ENCODE results near the gene EEF1AKMT3. TPM values are rescaled to one million over a fixed set of nuclear protein-coding genes. Genes with fewer than 3 reads are reported as not detected.
A peak's percentile ranks its signal among the peaks of the same experiment; 100 is the strongest.
"Not testable (repeated sequence)": the region's sequence is repeated elsewhere in the genome, so short reads cannot be mapped to it uniquely, and the experiment has no call there.

The EEF1AKMT3 gene
- total RNA-seq, 1 experiment from 2014 or later: 3.0 TPM

DNA sequence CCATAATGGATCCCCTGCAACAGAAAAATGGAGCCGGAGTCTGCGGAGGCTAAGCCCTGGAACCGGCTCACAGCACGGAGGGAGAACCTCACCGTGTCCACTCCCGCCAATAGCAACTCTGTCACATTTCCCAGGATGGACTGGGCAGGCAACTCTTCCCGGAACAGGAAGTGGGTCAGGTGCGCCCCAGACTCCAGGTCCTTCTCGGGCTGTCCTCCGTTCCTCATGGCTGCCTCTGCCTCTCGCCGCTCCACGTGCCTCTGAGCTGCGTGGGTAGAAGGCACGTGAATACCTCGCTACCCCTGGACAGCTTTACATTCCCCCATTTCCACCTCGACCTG lies 7.8 kb upstream of the EEF1AKMT3 start:
- DNase-seq (ENCODE audit: low read depth): no peak

DNA sequence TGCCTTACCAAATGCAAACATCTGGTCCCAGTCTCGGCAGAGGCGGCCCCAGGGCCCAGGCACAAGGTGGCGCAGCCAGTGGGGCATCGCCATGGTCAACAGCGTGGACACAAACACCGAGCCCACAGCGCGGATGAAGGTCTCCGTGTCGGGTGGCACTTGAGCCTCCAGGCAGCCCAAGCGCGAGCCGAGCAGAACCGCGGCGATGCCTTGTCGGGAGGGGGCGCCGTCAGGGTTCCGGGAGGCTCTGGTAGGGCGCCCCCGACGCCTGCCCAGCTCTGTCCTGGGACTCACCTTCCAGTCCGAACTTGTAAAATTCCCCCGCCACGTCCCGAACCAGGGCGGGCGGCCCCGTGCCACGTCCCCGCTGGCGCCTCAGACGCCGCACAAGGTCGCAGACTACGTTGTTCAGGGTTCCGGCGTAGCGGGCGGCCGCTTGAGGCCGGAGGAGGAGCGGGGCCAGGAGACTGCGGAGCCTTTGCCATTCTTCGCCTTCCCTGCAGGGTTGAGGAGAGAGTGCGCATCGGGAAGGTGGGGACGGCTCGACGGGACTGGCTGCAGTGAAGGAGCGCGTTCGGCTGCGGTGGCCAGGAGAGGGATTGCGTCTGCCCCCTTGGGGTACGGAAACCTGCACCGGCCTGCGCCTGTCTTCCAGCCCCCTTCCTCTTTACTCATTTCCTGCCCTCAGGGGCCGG lies 7.3 kb upstream of the EEF1AKMT3 start:
- no peak for DNase-seq (ENCODE audit: low read depth)

- DNase-seq (ENCODE audit: low read depth): no peak
These were observed 6.5 kb upstream of the EEF1AKMT3 start for GRCh38 chr12:57765698-57766463.

DNA sequence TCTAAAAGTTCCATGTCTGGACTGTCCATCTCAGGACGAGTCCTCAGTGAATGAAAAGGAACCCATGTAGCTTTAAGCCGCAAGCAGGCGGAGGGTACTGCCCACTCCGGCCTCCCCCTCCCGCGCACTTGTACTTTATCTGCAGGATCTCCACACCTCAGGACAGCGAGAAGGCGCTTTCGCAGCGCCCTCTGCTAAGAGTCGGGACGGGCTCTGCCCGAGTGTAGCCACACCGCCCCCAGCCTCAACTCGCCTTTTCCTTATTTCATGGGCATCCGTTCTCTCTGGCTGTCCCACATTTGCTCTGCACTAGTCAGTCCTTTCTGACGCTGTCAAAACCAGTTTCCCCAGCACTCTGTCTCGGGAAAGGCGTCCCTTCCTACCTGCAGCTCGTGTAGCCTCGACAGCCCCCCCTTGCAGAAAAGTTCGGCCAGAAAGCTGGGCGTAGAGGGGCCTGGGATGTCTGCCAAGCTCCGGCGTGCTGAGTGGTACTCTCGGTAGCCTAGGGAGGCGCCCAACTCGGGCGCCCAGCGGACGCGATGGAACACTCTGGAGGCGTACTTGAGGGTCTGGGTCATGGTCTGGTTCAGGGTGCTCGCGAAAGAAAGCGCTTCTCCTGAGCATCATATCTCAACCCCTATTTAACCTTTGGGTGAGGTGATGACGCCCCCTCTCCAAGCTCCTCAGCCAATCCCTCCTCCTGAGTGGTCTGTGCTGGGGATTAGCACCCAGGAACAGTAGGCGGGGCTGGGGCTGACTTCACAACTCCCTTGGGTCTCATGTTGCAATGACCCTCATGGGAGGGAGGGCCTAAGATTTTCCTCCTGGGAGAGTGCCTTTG lies 5.7 kb upstream of the EEF1AKMT3 start, which contains the start of gene CYP27B1:
CYP27B1 (minus strand) TSS at position 615 of the 841 bp plus-strand sequence; CDS start at position 578, 37 bp downstream.
- no peak for DNase-seq (ENCODE audit: low read depth)

- DNase-seq (ENCODE audit: low read depth): no peak
These were observed 5.1 kb upstream of the EEF1AKMT3 start for GRCh38 chr12:57767305-57767698.

GRCh38 chr12:57767876-57768275 lies 4.5 kb upstream of the EEF1AKMT3 start:
- no peak for DNase-seq (ENCODE audit: low read depth)

DNA sequence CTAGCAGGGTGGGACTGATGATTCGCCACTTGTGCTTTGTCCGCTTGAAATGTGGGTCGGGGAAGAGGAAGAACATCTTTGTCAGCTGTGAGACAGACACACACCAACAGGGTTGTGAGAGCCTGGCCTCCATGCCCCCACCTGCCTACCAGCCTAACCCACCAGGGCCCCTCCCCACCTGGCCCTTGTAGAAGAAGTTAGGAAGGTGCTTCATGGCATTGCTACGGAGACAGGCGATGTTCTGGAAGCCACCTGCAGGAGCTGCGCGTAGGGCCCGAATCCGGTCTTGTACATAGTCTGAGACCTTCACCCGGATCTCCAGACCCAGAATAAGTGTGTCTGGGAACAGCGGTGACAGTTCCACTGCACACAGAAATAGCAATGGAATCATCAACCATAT lies 2.8 kb upstream of the EEF1AKMT3 start:
- no peak for DNase-seq (ENCODE audit: low read depth)

- no peak for DNase-seq (ENCODE audit: low read depth)
These were observed 1.7 kb upstream of the EEF1AKMT3 start for GRCh38 chr12:57770734-57771133.

GRCh38 chr12:57771236-57771872 lies 1.1 kb upstream of the EEF1AKMT3 start:
- peak; percentile 90 for DNase-seq (ENCODE audit: low read depth)

- peak; percentile 96 for DNase-seq (ENCODE audit: low read depth)
These were observed 463 bp upstream of the EEF1AKMT3 start, which contains the start of gene METTL1 for GRCh38 chr12:57771873-57772428. TSS of gene METTL1 (minus strand) at chr12:57772105. CDS start at chr12:57772083, 22 bp downstream.

DNA sequence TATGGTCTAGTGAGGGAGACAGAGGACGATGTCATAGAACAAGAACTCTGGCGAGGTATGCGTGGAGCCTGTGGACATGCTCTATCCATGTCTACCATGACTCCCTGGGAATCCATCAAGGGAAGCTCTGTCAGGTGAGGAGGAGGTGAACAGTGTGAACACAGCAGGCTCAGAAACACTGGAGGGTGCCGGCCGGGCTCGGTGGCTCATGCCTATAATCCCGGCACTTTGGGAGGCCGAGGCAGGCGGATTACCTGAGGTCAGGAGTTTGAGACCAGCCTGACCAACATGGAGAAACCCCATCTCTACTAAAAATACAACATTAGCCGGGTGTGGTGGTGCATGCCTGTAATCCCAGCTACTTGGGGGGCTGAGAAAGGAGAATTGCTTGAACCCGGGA lies 2.2 kb downstream of the EEF1AKMT3 start:
- DNase-seq (ENCODE audit: low read depth): not testable (repeated sequence)

DNA sequence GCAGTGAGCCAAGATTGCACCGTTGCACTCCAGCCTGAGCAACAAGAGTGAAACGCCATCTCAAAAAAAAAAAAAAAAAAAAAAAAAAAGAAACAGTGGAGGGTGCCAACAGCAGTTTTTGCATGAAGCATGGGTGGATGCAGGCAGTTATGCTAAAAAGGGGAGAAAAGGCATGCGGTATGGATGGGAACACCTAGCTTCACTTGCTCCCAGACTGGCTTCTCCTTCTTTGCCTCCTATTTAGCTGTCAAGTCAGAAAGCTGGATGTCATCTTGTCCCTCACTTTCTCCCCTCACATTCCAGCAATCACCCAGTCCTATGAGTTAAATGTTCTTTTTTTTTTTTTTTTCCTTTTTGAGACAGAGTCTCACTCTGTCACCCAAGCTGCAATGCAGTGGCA lies 2.6 kb downstream of the EEF1AKMT3 start:
- no peak for DNase-seq (ENCODE audit: low read depth)

DNA sequence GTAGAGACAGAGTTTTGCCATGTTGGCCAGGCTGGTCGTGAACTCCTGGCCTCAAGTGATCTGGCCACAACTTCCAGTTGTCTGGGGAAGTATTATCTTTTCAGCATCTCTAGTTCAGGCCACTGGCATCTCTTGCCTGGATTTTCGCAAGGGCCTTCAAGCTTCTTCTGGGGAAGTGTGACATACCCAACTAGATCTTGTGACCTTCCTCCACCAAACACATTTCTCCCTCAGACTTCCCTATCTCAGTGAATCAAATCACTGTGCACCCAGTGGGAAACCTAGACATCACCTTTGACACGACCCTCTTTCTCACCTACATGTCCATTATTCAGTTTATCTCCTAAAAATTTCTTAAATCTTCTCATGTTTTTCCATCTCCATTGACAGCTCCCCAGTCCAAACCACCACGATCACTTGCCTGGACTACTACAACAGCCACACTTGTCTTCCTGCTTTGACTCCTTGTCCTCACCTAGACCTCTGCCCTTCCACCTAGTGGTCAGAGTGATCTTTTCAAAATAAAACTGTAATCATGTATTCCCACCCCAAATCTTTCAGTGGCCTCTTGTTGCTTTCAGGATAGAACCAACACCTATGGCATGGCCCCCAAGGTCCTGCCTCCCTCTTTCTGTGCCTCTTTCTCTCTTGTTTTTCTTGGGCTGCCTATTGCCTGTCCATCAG lies 3.3 kb downstream of the EEF1AKMT3 start:
- DNase-seq (ENCODE audit: low read depth): no peak

GRCh38 chr12:57776247-57776587 lies 3.8 kb downstream of the EEF1AKMT3 start:
- no peak for DNase-seq (ENCODE audit: low read depth)

DNA sequence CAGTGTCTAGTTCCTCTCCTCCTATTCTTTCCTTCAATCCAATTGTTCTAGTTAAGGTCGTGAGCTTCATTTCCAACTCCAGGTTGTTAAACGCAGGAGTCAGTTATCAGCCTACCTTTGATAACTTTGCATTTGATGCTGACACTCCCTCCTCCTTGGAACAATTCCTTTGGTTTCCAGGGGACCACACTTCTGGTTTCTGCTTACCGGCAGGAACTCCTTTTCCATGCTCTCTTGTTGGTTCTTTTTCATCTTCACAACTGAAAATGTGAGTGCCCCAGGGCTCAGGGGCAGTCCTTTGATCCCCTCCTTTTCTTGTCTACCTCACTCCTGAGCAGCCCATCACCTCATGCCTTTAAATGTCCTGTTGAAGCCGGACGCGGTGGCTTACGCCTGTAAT lies 5.0 kb downstream of the EEF1AKMT3 start:
- no peak for DNase-seq (ENCODE audit: low read depth)

- DNase-seq (ENCODE audit: low read depth): no peak
These were observed 5.5 kb downstream of the EEF1AKMT3 start for GRCh38 chr12:57777911-57778310.

GRCh38 chr12:57779736-57780135 lies 7.3 kb downstream of the EEF1AKMT3 start:
- DNase-seq (ENCODE audit: low read depth): no peak

DNA sequence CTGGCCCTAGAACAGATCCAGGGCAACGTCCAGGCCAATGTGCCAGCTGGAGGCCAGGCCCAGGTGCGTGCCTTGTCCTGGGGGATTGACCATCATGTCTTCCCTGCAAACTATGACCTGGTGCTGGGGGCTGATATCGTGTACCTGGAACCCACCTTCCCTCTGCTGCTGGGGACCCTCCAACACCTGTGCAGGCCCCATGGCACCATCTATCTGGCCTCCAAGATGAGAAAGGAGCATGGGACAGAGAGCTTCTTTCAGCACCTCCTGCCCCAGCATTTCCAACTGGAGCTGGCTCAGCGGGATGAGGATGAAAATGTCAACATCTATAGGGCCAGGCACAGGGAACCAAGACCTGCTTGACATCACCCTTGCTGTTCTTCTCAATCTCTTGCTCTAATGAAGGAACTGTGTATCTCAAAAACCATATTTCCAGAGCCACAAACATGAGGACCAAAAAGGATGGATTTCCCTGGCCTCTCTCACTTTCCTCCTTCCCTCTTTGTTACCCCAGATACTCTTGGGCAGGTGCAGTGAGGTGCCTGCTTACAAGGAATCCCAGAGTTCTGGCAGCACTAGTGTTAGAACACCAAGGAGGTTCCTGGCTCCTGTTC lies 8.0 kb downstream of the EEF1AKMT3 start:
- DNase-seq (ENCODE audit: low read depth): no peak

DNA sequence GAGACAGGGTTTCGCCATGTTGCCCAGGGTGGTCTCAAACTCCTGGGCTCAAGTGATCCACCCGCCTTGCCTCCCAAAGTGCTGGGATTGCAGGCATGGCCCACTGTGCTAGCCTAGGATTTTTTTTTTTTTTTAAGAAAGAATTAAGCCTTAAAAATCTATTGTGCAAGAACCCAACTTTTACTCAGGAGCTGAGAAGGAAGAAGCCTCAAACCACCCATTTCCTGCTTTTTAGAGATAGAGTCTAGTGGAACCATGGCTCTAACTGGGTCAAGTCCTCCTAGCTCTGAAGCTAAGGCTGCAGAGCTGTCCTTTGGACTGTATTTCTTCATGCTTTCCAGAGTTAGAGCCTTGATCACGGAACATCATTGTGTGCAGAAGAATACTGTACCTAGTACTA lies 8.8 kb downstream of the EEF1AKMT3 start:
- no peak for DNase-seq (ENCODE audit: low read depth)

GRCh38 chr12:57781801-57782200 lies 9.4 kb downstream of the EEF1AKMT3 start:
- DNase-seq (ENCODE audit: low read depth): no peak
